Kidney (tissue), 14 donors: ENCODE measurements around the gene SBF2. TPM values are rescaled to one million over a fixed set of nuclear protein-coding genes. Genes with fewer than 3 reads are reported as not detected.

Experiments
- DNase-seq, 5 donors: peaks; one replicate each; pipeline ENCODE4 v3.0.0-alpha.2; 2013 to 2020
- FAIRE-seq: peaks from 2 replicates; lab custom pipeline; 2012; peaks lifted over from hg19 to GRCh38; lab: Jason Lieb, UNC
- H3K27ac ChIP-seq, 2 donors: one replicate each; pipeline ENCODE4 v1.7.0; 2013; ENCODE audit warnings: low read depth in 2 of 2, low read length in 2 of 2, inconsistent platforms in 1 of 2
- H3K27me3 ChIP-seq: one replicate; pipeline ENCODE4 v1.7.1; 2013; ENCODE audit warnings: low read length, inconsistent platforms; ENCODE audit not compliant: control insufficient read depth, insufficient read depth
- H3K36me3 ChIP-seq, 3 donors: one replicate each; pipeline versions ENCODE4 v1.7.0 to v1.7.1; 2013; ENCODE audit warnings: low read length in 3 of 3, control low read depth in 1 of 3, inconsistent platforms in 1 of 3; ENCODE audit not compliant: insufficient read depth in 3 of 3, control insufficient read depth in 2 of 3
- H3K4me1 ChIP-seq, 3 donors: one replicate each; pipeline versions ENCODE4 v1.7.0 to v1.7.1; 2013; ENCODE audit warnings: low read length in 3 of 3, inconsistent platforms in 1 of 3, low read depth in 1 of 3; ENCODE audit not compliant: control insufficient read depth in 2 of 3, insufficient read depth in 2 of 3
- H3K4me3 ChIP-seq, 3 donors: one replicate each; pipeline versions ENCODE4 v1.7.0 to v1.8.1; 2013; ENCODE audit warnings: low read length in 3 of 3, control low read depth in 1 of 3, inconsistent platforms in 1 of 3
- H3K9ac ChIP-seq, 3 donors: one replicate each; pipeline versions ENCODE4 v1.7.0 to v1.7.1; 2013; ENCODE audit warnings: low read length in 3 of 3, control low read depth in 1 of 3, inconsistent platforms in 1 of 3
- H3K9me3 ChIP-seq, 3 donors: one replicate each; pipeline versions ENCODE4 v1.7.0 to v1.7.1; 2013; ENCODE audit warnings: low read length in 3 of 3, control low read depth in 1 of 3, inconsistent platforms in 1 of 3; ENCODE audit not compliant: control insufficient read depth in 2 of 3, insufficient read depth in 1 of 3
- CTCF ChIP-seq: IDR thresholded peaks from 3 replicates; pipeline ENCODE4 v1.5.1; 2012; ENCODE audit warnings: mild to moderate bottlenecking, moderate library complexity, borderline replicate concordance; ENCODE audit not compliant: insufficient read depth; ENCODE audit errors: extremely low read depth
- intact Hi-C: fragments of 100-400 bp; cut with DNase I; formaldehyde crosslinking; loops from one replicate; pipeline ENCODE4 v1.11.1; 2022
- polyA plus RNA-seq: library from polyadenylated mRNA; stranded (reverse); fragments of 350-450 nt; fragmentation: Illumina TruSeq; extraction: RNeasy Lipid Tissue Mini Kit (QIAGEN cat#74804); gene quantifications from one replicate; pipeline ENCODE4 v1.2.3, GENCODE V29; 2014; ENCODE audit warnings: low read depth, low replicate concordance; ENCODE audit not compliant: insufficient read depth
- total RNA-seq: library from RNA; stranded (reverse); fragmentation: NEBNext Ultra II Directional; extraction: Animal tissue kit (Norgen Biotek cat#: 25700); gene quantifications from one replicate; pipeline ENCODE4 v1.2.1, GENCODE V29; 2021
- donor health status: control.
- donor health status: control.
- donor health status: control.
- donor health status: control.
- donor health status: control.
- donor health status: DM: yes; HTN: yes; CAD: no.
- donor health status: Normal renal cell carcinoma (clear cell type).

SBF2 gene
- total and polyA plus RNA-seq, 2 donors from 2014 or later: 13.1 to 55.4 TPM

DNA sequence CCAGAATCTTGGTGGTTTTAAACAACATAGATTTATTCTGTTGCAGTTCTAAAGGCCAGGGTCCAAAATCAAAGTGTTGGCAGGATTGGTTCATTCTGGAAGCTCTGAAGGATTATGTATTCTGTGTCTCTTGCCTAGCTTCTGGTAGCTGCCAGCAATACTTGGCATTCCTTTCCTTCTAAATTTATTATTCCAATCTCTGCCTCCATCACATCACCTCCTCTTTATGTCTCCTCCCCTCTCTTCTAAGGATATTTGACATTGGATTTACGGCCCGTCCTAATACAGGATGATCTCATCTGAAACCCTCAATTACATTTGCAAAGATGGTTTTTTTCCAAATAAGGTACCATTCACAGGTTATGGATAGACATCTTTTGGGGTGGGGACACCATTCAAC lies 186.5 kb downstream of the SBF2 start:
- H3K9ac ChIP-seq: no peak overlapping the region
- intact Hi-C loops: no loop called here
- no peak for TF ChIP-seq CTCF
- no peak for FAIRE-seq
- H3K27ac ChIP-seq: no peak overlapping the region
- no peak for DNase-seq
- H3K4me3 ChIP-seq: no peak overlapping the region
- H3K4me1 ChIP-seq: no peaks in the 10 kb centered on the region
- H3K9me3 ChIP-seq: no peaks in the 10 kb centered on the region
- H3K27me3 ChIP-seq: no peaks in the 10 kb centered on the region
- H3K36me3 ChIP-seq: no peaks in the 10 kb centered on the region

- no peak for TF ChIP-seq CTCF
- Histone ChIP-seq H3K36me3 (no peaks in the 10 kb centered on the region), H3K4me3 (no peak overlapping the region), H3K4me1 (no peaks in the 10 kb centered on the region), H3K9ac (no peak overlapping the region), H3K9me3 (peaks cover 0 to 19% (median 3%) of the 10 kb centered on the region in 3 donors), H3K27ac (no peak overlapping the region), H3K27me3 (no peaks in the 10 kb centered on the region)
- DNase-seq (no peak), FAIRE-seq (no peak)
- intact Hi-C loops: no loop called here
Observed at GRCh38 chr11:10097615-10098014, 196.4 kb downstream of the SBF2 start.

GRCh38 chr11:10096987-10097386 lies 197.0 kb downstream of the SBF2 start:
- no peak for TF ChIP-seq CTCF
- Histone ChIP-seq H3K9me3 (peaks cover 0 to 19% (median 3%) of the 10 kb centered on the region in 3 donors), H3K27ac (no peak overlapping the region), H3K27me3 (no peaks in the 10 kb centered on the region), H3K4me3 (no peak overlapping the region), H3K4me1 (no peaks in the 10 kb centered on the region), H3K9ac (no peak overlapping the region), H3K36me3 (no peaks in the 10 kb centered on the region)
- DNase-seq (no peak), FAIRE-seq (no peak)
- intact Hi-C loops: no loop called here
